Body of pancreas (tissue), 4 donors: ENCODE measurements around the gene DHX8. TPM values are rescaled to one million over a fixed set of nuclear protein-coding genes. Genes with fewer than 3 reads are reported as not detected.

Source experiments
- ATAC-seq: fragments of 150-250 bp; one replicate; pipeline ENCODE4 v1.9.1; 2016
- DNase-seq, 4 donors: peaks; one replicate each; pipeline ENCODE4 v3.0.0-alpha.2; 2019
- H3K27ac ChIP-seq, 4 donors: fragments of 200-600 bp; sonication (generic); 1 replicate in 3 of 4; 2 replicates in 1 of 4; pipeline versions ENCODE4 v1.5.1 to v1.6.1; 2016 to 2019; ENCODE audit warnings: mild to moderate bottlenecking in 1 of 4, mixed read lengths in 1 of 4, moderate library complexity in 1 of 4
- H3K27me3 ChIP-seq, 2 donors: fragments of 200-600 bp; sonication (generic); one replicate each; pipeline ENCODE4 v1.6.0; 2016; ENCODE audit warnings: mild to moderate bottlenecking in 1 of 2
- H3K36me3 ChIP-seq, 2 donors: fragments of 200-600 bp; sonication (generic); replicated peaks in 1 of 2; 2 replicates each; pipeline ENCODE4 v1.5.1; 2016; ENCODE audit warnings: low read depth in 2 of 2; ENCODE audit not compliant: insufficient read depth in 1 of 2
- H3K4me1 ChIP-seq: fragments of 200-600 bp; sonication (generic); one replicate; pipeline ENCODE4 v1.6.0; 2016
- H3K4me3 ChIP-seq, 2 donors: fragments of 200-600 bp; sonication (generic); 1 replicate in 1 of 2; 2 replicates in 1 of 2; pipeline ENCODE4 v1.5.1; 2016 to 2019
- H3K9me3 ChIP-seq, 3 donors: fragments of 200-600 bp; sonication (generic); 1 replicate in 2 of 3; 2 replicates in 1 of 3; pipeline ENCODE4 v1.5.1; 2016
- CTCF ChIP-seq, 7 experiments: fragments of 450-650 bp in 4 of 7; fragments of 200-600 bp in 3 of 7; sonication (generic) in 3 of 7; IDR thresholded peaks; one replicate each; pipeline ENCODE4 v1.5.1; 2016 to 2019; ENCODE audit warnings: antibody characterized with exemption in 7 of 7
- POLR2A ChIP-seq, 3 donors: fragments of 450-650 bp; IDR thresholded peaks; one replicate each; pipeline ENCODE4 v1.6.1; 2016; ENCODE audit warnings: antibody characterized with exemption in 3 of 3, mild to moderate bottlenecking in 2 of 3
- WGBS, 2 donors: methylation state at CpG; one replicate each; pipeline ENCODE4 v1.1.5; 2017; 5-methylcytosine and 5-hydroxymethylcytosine counted together
- intact Hi-C: fragments of 100-400 bp; cut with DNase I; formaldehyde crosslinking; loops from one replicate; pipeline ENCODE4 v1.15.1; 2023
- total RNA-seq, 2 donors: library from RNA; depleted of rRNA; stranded (reverse); fragments of >200 nt; gene quantifications; one replicate each; pipeline ENCODE4 v1.1.0, GENCODE V29; 2016

Gene DHX8
- total RNA-seq, 2 donors from 2014 or later: 12.2 to 19.4 TPM

- H3K27ac ChIP-seq: no peak overlapping the region
- H3K4me3 ChIP-seq: no peak overlapping the region
- intact Hi-C loops: no loop called here
- DNase-seq (no peak), ATAC-seq (no peak)
- TF ChIP-seq CTCF (IDR thresholded peaks at IDR 0.05) (no peak), POLR2A (IDR thresholded peaks at IDR 0.05) (no peak)
- no peaks in the 10 kb centered on the region for H3K27me3 ChIP-seq
- no peaks in the 10 kb centered on the region for H3K36me3 ChIP-seq
- no peaks in the 10 kb centered on the region for H3K9me3 ChIP-seq
- H3K4me1 ChIP-seq: peaks cover 23% of the 10 kb centered on the region
- 81 to 87% methylated on average over 5 of the region's 5 CpGs for WGBS, 2 donors
Measured at GRCh38 chr17:43534909-43535308, 51.1 kb downstream of the DHX8 start.

DNA sequence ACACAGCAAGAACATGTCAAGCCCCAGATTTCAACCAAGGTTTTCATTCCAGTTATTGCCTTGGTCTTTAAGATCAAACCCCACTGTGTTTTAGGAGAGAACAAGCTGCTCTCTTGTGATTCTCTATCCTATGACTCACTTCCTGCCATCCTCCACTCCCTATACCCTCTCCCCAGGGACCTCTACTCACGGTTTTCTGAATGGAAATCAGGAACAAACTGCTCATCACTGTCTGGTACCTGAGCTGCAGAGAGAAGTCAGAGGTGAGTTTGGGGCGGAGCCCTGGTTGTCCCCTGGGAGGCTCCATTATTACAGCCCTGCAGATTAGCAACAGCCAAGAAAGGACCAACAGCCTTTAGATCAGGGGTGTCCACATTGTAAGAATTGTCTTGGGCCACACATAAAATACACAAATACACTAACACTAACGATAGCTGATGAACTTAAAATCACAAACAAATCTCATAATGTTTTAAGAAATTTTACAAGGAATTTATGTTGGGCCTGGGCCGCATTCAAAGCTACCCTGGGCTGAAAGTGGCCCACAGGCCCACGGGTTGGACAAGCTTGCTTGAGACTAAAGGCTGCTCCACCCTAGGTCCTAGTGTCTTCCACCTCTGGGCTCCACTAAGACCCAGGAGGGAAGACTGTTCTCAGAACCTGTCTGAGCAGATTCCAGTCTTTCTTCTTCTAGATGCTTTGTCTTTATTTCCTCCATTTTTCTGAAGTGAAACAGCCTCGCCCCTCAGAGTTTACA is 52.6 kb downstream of the DHX8 start:
- intact Hi-C loops: no loop called here
- no peak overlapping the region for H3K4me3 ChIP-seq
- H3K4me1 ChIP-seq: peaks cover 8% of the 10 kb centered on the region
- 76 to 80% methylated on average over 6 of the region's 6 CpGs for WGBS, 2 donors
- no peaks in the 10 kb centered on the region for H3K36me3 ChIP-seq
- H3K27me3 ChIP-seq: no peaks in the 10 kb centered on the region
- no peak overlapping the region for H3K27ac ChIP-seq
- TF ChIP-seq CTCF (IDR thresholded peaks at IDR 0.05) (no peak), POLR2A (IDR thresholded peaks at IDR 0.05) (no peak)
- no peak for DNase-seq
- H3K9me3 ChIP-seq: no peaks in the 10 kb centered on the region
- no peak for ATAC-seq

DNA sequence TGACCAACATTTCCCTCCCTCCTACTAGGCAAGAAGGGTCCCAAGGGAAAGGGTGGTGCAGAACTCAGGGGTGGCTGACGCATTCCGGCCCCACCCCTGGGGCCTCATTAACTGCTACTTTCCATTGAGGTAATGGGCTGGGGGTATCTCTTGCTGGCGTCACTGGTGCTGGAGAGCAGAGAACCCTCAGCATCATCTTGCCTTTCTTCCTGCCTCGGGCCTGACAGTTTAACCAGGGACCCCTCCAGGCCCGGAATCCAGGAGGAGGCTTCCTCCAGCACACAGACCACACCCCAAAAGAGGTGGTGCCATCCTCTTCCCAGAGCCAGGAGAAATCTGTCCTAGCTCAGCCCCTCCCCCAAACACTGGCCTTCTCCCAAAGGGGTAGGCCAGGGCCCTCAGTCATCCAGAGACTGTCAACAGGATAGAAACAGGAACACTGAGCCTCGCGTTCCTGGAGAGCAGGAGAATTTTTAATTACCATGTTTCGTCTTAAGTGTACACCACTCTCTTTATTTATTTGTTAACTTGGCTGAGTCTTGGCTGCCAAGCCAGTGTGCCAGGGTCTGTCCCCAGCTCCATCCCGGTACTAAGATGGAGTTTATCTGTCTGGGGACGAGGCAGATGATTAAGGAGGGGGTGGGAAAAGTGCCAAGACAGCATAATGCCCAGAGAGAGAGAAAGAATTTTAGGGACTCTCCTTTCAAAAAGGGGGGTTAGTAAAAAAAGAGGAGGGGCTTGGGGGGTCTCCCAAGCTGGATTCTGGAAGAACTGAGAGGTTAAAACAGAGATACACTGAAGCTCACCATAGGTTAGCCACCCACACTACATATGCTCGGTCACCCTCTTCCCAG is 57.3 kb downstream of the DHX8 start:
- no peaks in the 10 kb centered on the region for H3K36me3 ChIP-seq
- no peaks in the 10 kb centered on the region for H3K27me3 ChIP-seq
- no peak for TF ChIP-seq POLR2A (IDR thresholded peaks at IDR 0.05)
- no peak for TF ChIP-seq CTCF (IDR thresholded peaks at IDR 0.05)
- DNase-seq (no peak), ATAC-seq (no peak)
- intact Hi-C loops: loop anchor here (10.0 kb wide), 1 partner anchor 56 kb away; the partner anchor contains the start of gene DHX8
- no peak overlapping the region for H3K27ac ChIP-seq
- WGBS, 2 donors: 59 to 66% methylated on average over 9 to 11 of the region's 11 CpGs
- no peaks in the 10 kb centered on the region for H3K9me3 ChIP-seq
- H3K4me3 ChIP-seq: no peak overlapping the region
- H3K4me1 ChIP-seq: peaks cover 13% of the 10 kb centered on the region

GRCh38 chr17:43542859-43543258 is 59.1 kb downstream of the DHX8 start:
- DNase-seq: no peak
- intact Hi-C loops: loop anchor here (10.0 kb wide), 1 partner anchor 58 kb away; the partner anchor contains the start of gene DHX8

More at GRCh38 chr17:43542859-43543258, 59.1 kb downstream of the DHX8 start:
- no peaks in the 10 kb centered on the region for H3K27me3 ChIP-seq
- ATAC-seq: no peak
- TF ChIP-seq CTCF (IDR thresholded peaks at IDR 0.05): no peak
- no peak for TF ChIP-seq POLR2A (IDR thresholded peaks at IDR 0.05)
- no peak overlapping the region for H3K4me3 ChIP-seq
- WGBS, 2 donors: 77 to 83% methylated on average over 7 to 8 of the region's 8 CpGs
- no peaks in the 10 kb centered on the region for H3K36me3 ChIP-seq
- no peak overlapping the region for H3K27ac ChIP-seq
- H3K4me1 ChIP-seq: peaks cover 21% of the 10 kb centered on the region
- H3K9me3 ChIP-seq: no peaks in the 10 kb centered on the region
